Measurements from ENCODE around the gene VPS13D.

- TF ChIP-seq CREB1 (IDR thresholded peaks at IDR 0.05; ENCODE audit: low read depth) (no peak), TEAD4 (IDR thresholded peaks at IDR 0.05) (no peak), RAD21 (IDR thresholded peaks at IDR 0.05; ENCODE audit: low read depth) (no peak), YY1 (IDR thresholded peaks at IDR 0.05; ENCODE audit: low read depth) (no peak)
- TF ChIP-seq, protein P1, sequence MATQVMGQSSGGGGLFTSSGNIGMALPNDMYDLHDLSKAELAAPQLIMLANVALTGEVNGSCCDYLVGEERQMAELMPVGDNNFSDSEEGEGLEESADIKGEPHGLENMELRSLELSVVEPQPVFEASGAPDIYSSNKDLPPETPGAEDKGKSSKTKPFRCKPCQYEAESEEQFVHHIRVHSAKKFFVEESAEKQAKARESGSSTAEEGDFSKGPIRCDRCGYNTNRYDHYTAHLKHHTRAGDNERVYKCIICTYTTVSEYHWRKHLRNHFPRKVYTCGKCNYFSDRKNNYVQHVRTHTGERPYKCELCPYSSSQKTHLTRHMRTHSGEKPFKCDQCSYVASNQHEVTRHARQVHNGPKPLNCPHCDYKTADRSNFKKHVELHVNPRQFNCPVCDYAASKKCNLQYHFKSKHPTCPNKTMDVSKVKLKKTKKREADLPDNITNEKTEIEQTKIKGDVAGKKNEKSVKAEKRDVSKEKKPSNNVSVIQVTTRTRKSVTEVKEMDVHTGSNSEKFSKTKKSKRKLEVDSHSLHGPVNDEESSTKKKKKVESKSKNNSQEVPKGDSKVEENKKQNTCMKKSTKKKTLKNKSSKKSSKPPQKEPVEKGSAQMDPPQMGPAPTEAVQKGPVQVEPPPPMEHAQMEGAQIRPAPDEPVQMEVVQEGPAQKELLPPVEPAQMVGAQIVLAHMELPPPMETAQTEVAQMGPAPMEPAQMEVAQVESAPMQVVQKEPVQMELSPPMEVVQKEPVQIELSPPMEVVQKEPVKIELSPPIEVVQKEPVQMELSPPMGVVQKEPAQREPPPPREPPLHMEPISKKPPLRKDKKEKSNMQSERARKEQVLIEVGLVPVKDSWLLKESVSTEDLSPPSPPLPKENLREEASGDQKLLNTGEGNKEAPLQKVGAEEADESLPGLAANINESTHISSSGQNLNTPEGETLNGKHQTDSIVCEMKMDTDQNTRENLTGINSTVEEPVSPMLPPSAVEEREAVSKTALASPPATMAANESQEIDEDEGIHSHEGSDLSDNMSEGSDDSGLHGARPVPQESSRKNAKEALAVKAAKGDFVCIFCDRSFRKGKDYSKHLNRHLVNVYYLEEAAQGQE (IDR thresholded peaks at IDR 0.05; ENCODE audit: low read depth) = no peak
These were observed 185.2 kb downstream of the VPS13D start for GRCh38 chr1:12415038-12415466.
